ENCODE data around the gene PTPRN2.
"Not testable (repeated sequence)": the region's sequence is repeated elsewhere in the genome, so short reads cannot be mapped to it uniquely, and the experiment has no call there.

PTPRN2 gene

DNA sequence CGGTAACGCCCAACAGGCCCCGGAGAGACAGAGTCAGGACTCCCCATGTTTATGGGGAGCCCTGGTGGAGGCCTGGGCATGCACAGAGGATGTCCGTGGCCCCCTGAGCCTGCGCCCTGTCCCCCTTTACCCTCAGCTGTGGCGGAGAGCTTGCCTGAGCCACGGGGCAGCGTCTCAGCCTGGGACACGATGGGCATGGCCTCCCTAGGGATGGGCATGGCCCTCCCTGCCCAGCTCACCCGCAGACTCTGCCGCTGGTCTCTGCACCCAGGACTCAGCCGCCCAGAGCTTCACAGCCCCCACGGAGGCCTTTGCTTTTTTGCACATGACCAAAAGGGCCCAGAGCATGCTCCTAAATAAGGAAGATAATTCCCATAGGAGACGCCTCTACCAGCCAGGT is 394.2 kb downstream of the PTPRN2 start:
- no peak for DNase-seq

DNA sequence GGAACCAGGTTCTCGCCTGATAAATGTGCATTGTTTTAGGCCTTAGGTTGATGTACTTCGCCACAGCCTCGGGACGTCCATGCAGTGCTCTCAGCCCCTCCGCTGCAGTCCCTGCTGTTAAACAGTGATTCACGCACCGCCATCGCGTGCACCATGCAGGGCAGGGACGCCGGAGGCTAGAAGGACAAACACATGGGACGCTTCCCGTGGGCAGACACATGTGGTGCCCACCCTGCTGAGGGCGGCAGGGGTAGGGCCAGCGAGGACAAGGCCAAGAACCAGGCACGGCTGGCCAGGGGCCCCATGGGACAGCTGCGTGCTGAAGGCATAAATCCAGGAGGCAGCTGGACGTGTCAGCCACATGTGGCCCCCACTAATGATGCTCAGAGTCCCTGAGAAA is 394.7 kb downstream of the PTPRN2 start:
- no peak for DNase-seq

DNA sequence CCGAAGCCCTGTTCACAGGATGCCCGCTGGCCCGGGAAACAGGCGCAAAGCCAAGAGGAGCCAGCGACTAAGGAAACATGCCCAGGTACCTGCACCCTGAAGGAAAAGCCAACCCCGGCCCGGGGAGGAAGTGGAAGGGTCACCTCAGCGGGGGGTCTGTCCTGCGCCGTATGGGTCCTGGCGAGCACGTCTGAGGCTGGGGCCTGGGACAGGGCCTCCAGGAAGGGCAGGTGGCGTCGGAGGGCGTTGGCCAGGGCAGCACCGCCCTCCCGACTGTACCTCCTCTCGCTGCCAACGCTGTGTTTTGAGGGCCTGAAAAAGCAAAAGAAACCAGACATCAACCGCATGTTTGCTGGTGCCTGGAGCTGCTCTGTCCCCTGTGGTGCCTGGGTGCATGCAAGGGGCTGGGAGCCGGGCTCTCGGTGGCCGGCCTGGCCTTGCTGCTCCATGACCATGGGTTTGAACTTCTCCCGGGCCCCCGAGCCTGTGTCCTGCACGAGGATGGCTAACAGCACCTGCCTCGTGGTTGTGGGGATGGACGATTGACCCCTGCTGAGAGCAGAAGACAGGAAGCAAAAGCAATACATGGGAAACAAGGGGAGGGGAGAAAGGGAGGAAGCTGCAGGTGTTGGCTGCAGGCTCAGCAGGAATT is 395.3 kb downstream of the PTPRN2 start:
- DNase-seq = no peak

- no peak for DNase-seq
Observed at GRCh38 chr7:158191671-158192070, 396.0 kb downstream of the PTPRN2 start.

DNA sequence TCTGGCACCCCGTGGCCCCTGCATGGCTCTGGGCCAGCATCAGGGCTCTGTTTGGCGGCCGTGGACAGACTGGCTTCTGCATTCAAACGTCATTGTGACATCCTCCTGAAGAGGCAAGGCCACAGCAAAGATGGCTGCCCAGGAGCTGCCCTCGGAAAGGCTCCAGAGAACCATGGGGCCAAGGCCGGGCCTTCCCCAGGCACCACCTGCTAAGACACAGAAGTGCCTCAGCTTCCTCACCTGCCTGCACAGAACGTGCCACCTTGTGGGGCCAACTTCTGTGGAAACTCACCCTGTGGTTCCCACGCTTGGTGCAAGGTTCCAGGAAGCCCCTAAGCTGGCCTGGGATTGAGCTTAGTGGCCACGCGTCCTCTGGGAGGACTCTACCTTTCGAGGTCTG is 396.9 kb downstream of the PTPRN2 start:
- no peak for DNase-seq

DNA sequence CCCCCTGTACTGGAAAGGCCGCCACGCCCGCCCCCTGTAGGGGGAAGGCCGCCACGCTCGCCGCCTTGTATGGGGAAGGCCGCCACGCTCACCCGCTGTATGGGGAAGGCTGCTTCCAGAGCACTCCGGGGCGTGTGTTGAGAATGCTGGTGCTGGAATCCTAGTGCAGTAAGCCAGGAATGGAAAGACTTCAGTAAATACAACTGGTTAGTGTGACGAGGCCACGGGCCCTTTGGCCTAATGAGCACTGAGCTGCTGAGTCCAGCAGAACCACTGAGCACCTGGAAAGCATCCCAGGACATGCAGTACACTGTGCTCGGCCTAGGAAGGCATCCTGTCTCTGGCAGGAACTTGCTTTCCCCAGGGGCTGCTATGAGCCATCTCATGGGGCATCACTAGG is 398.9 kb downstream of the PTPRN2 start:
- DNase-seq = no peak

GRCh38 chr7:158187694-158187994 is 400.0 kb downstream of the PTPRN2 start:
- no peak for DNase-seq

DNA sequence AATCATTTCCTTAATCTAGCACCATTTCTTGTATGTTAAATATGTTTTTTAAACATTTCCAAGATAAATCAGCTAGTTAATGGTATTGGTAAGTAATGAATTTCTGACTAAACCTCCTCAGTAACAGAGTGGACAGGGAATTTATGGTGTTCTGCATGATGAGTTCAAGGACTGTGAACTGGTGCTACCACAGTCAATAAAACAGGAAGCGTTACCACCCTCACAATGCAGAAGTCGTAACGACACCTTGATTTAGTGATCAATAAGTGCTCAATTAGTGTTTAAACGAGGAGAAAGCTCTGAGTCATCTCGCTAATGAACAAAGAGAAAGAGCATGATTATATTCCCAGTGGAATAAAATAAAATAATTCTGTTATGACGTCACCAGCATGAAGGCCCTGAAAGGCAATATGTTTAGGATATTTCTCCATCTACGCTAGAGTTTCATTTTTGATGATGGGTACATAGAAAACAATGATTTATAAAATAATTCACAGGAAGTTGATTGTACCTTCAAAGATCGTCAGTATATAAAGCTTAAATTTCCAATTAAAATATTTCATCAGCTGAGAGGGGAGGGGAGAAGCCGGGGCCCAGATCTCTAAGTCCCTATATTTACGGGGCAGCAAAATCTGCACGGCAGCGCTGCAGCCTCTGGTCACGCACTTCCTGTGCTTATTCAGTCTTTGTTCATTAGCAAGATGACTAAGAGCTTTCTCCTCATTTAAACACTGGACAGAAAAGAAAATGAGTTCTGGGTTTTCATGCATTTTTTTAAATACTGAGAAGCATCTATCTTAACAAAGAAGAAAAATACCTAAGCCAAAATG is 400.5 kb downstream of the PTPRN2 start:
- DNase-seq = no peak

GRCh38 chr7:158186406-158186805 is 401.2 kb downstream of the PTPRN2 start:
- DNase-seq = no peak

GRCh38 chr7:158185653-158186052 is 402.0 kb downstream of the PTPRN2 start:
- DNase-seq = no peak

- no peak for DNase-seq
Observed at GRCh38 chr7:158183431-158183830, 404.2 kb downstream of the PTPRN2 start.

DNA sequence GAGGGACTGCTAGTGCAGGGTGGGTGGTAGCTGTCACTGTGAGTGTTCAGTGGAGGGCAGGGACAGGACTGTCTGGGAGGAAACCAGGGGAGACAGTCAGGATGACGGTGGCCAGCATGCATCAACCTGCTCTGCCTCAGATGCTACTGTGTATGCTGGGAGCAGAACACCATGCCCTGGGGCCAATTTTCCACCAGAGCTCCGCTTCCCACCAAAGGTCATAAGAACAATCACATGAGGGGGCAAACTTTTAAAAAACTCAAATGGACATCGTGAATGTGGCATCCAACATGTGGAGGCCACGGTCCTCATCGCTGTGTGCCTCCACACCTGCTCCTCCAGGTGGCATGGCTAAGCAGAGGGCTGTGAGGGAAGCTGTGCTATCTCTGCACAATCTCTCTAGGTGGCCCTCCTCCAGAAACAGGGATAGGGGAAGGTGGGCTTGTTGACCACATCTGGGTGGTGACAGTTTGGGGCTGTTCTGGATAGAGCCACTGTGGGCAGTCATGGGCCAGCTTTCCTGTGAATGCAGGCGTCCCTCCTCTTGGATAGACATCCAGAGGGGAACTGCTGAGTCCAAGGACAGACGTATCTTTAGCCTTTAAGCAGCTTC is 411.0 kb downstream of the PTPRN2 start:
- no peak for DNase-seq

GRCh38 chr7:158175779-158176178 is 411.8 kb downstream of the PTPRN2 start:
- no peak for DNase-seq

DNA sequence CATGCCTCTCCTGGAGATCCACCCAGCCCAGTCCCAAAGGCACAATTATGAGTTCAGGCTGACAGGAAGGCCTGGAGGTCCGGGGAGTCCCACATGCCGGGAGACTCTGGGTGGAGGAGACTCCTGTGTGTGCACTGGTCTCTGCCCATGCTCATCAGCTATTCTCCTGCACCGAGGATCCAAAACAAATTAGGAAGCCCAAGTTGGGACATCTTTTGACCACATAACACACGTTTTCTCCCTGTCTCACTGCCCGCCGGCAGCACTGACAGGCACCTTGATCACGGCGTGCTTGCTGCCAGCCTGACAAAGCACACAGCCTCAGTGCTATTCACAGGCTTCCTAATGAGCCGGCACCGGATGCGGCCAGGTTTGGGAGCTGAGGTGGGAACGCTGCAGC is 412.7 kb downstream of the PTPRN2 start:
- DNase-seq = no peak

DNA sequence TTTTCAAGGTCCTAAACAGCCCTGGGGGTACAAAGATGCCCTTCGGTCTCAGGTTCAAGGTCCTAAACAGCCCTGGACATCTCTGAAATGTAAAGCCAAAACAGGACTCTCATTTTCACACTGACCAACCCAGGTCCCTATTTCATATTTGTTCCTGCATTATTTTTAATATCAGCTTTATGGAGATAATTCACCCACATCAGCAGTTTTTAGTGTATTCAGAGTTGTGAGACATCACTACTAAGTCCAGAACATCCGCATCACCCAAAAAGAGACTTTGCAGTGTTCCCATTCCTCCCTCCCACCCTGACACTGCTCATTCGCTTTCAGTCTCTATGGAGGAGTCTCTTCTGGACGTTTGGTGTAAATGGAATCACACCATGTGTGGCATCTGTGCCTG is 420.2 kb downstream of the PTPRN2 start:
- DNase-seq = no peak

- DNase-seq = no peak
Observed at GRCh38 chr7:158166386-158167340, 421.0 kb downstream of the PTPRN2 start.

DNA sequence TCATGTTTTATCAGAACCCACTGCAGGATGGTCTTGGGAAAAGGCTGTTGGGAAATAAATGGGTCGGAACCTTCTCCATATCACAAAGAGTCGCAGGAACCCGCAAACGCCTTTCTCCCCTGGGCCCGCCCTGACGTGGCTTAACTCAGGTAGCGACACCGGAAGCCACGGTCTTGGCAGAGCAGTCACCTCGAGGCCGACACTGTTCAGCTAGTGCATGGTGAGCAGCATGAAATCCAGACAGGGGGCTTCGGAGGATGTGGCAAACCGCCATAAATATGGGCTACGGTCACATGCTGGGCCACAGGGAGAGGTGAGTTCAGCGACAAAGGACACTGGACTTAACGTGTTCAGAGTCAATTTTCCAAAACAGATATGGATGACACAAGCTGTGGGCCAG is 421.9 kb downstream of the PTPRN2 start:
- DNase-seq = no peak

DNA sequence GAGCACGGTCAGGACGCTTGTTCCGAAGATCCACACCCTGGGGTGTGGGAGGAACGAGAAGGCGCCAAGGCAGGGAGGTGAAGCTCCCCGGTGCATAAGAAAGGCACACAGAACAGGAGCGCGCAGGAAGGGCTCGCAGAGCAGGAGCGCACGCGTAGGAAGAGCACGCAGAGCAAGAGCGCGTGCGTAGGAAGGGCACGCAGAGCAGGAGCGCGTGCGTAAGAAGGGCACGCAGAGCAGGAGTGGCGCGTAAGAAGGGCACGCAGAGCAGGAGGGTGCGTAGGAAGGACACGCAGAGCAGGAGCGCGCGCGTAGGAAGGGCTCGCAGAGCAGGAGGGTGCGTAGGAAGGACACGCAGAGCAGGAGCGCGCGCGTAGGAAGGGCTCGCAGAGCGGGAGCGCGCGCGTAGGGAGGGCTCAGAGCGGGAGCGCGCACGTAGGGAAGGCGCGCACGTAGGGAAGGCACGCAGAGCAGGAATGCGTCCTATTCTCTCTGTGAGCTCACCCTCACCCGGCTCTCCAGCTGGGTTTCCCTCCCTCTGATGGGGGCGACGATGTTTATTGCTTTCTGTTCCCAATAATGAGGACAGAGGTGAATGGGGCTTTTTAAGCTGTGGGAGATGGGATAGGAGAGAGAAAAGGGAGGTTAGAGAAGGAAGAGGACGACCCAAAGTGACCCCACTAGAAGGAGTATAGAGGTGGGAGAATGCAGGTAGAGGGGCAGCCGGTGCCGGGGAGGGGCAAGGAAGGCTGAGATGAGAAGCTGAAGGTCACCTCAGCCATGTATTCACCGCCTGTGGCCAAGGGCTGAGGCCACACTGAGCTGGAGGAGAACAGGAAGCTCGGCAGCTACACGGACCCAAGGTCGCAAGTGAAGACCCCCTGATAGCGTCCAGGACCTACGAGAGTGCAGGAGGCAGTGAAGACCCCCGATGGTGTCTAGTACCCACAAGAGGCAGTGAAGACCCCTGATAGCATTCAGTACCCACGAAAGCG is 423.2 kb downstream of the PTPRN2 start:
- no peak for DNase-seq

- DNase-seq = no peak
Observed at GRCh38 chr7:158161194-158161593, 426.4 kb downstream of the PTPRN2 start.

DNA sequence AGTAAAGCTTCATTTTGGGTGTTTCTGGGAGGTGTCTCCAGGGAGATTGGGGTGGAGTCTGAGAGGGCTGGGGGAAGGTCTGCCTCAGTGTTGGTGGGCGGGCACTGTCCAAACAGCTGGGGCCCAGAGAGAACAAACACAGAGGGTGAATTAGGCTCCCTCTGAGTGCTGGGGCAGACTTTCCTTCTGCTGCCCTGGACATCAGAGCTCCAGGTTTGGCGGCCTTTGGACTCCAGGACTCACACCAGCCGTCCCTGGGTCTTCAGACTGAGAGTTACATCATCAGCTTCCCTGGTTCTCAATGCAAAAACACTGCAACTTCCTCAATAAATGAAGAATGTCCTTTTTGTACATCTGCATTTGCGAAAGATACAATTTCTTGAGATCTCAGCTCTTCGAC is 427.4 kb downstream of the PTPRN2 start:
- DNase-seq = no peak

GRCh38 chr7:158157460-158157859 is 430.2 kb downstream of the PTPRN2 start:
- no peak for DNase-seq

- not testable (repeated sequence) for DNase-seq
Observed at GRCh38 chr7:158151273-158151672, 436.4 kb downstream of the PTPRN2 start.

All from inflammatory macrophage (primary cell).